Gastrocnemius medialis (tissue), 4 donors: ENCODE data around the gene LINC00632. TPM values are rescaled to one million over a fixed set of nuclear protein-coding genes. Genes with fewer than 3 reads are reported as not detected.

Experiments used
- ATAC-seq, 2 donors: fragments of 150-250 bp; one replicate each; pipeline ENCODE4 v1.9.1; 2016
- DNase-seq, 2 donors: peaks; one replicate each; pipeline ENCODE4 v3.0.0-alpha.2; 2019
- H3K27ac ChIP-seq, 4 donors: fragments of 200-600 bp; sonication (generic); 1 replicate in 1 of 4; 2 replicates in 3 of 4; pipeline ENCODE4 v1.5.1; 2016 to 2018; ENCODE audit warnings: mild to moderate bottlenecking in 2 of 4, moderate library complexity in 1 of 4
- H3K27me3 ChIP-seq, 3 donors: fragments of 200-600 bp; sonication (generic) in 2 of 3; 1 replicate in 1 of 3; 2 replicates in 2 of 3; pipeline versions ENCODE4 v1.5.1 to v1.6.0; 2016 to 2019; ENCODE audit warnings: mild to moderate bottlenecking in 1 of 3, moderate library complexity in 1 of 3
- H3K36me3 ChIP-seq, 2 donors: fragments of 200-600 bp; sonication (generic) in 1 of 2; one replicate each; pipeline ENCODE4 v1.5.1; 2017 to 2018
- H3K4me1 ChIP-seq, 2 donors: fragments of 200-600 bp; sonication (generic) in 1 of 2; one replicate each; pipeline ENCODE4 v1.5.1; 2016 to 2017; ENCODE audit warnings: mild to moderate bottlenecking in 2 of 2
- H3K4me3 ChIP-seq, 4 donors: fragments of 200-600 bp; sonication (generic) in 3 of 4; 1 replicate in 1 of 4; 2 replicates in 3 of 4; pipeline ENCODE4 v1.5.1; 2016 to 2019; ENCODE audit warnings: mild to moderate bottlenecking in 2 of 4
- H3K9me3 ChIP-seq, 3 donors: fragments of 200-600 bp; sonication (generic) in 2 of 3; 1 replicate in 1 of 3; 2 replicates in 2 of 3; pipeline ENCODE4 v1.5.1; 2016 to 2019
- POLR2A ChIP-seq, 2 donors: fragments of 450-650 bp; IDR thresholded peaks; one replicate each; pipeline ENCODE4 v1.6.1; 2017; ENCODE audit warnings: antibody characterized with exemption in 2 of 2, mild to moderate bottlenecking in 2 of 2, moderate library complexity in 2 of 2
- in situ Hi-C, 4 donors: fragments of 200-750 bp; cut with MboI; loops; one replicate each; pipeline versions ENCODE4 v1.15.0 to v1.8.0; 2017; ENCODE audit warnings: low sequenced_read_pairs in 4 of 4
- intact Hi-C: fragments of 100-400 bp; cut with DNase I; formaldehyde crosslinking; loops from one replicate; pipeline ENCODE4 v1.15.1; 2023; ENCODE audit warnings: low total_unique reads
- total RNA-seq, 4 donors: library from RNA; depleted of rRNA; stranded (reverse); fragments of >200 nt; gene quantifications; one replicate each; pipeline versions ENCODE4 v1.1.0 to v1.2.3, GENCODE V29; 2016
- TF ChIP-seq, protein P1 (sequence below), 5 experiments: fragments of 450-650 bp in 3 of 5; fragments of 200-600 bp in 2 of 5; sonication (generic) in 2 of 5; IDR thresholded peaks in 4 of 5; conservative IDR thresholded peaks in 1 of 5; 1 replicate in 4 of 5; 2 replicates in 1 of 5; pipeline ENCODE4 v1.5.1; 2016 to 2019; ENCODE audit warnings: antibody characterized with exemption in 5 of 5, mild to moderate bottlenecking in 3 of 5, moderate library complexity in 3 of 5

LINC00632 gene
- total RNA-seq, 4 donors from 2014 or later: 3.8 to 8.4 (median 4.9) TPM

DNA sequence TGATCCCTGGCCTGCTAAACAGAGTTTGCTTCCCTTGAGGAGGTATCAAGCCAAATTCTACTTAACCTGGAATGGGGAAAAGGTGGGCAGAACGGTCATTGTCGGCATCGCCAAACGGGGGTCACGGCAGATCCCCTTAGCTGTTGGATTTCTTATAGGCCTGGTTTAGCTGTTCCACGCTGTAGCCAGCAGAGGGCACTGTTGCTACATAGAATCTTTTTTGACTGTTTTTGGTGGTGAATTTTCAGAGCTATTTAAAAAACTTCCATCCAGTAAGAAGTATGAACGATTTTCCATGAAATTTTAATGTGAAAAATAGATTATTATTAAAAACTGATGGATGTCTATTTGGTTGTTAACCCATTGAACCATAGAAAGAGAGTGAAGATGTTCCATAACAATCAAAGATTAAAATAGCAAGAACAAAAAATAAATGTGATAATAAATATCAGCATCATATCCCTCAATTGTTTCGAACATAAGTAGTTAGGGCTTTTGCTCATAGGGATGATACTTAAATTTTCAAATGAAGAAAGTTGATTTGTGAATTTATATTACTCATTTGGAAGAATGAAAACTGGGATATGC is 56.6 kb downstream of the LINC00632 start:
- in situ Hi-C loops: no loop called here

GRCh38 chrX:140767646-140768045 is 58.1 kb downstream of the LINC00632 start:
- no peak overlapping the region for H3K27ac ChIP-seq
- no peaks in the 10 kb centered on the region for H3K36me3 ChIP-seq
- in situ Hi-C loops (no loop called here), intact Hi-C loops (no loop called here)
- DNase-seq (no peak), ATAC-seq (no peak)
- H3K27me3 ChIP-seq: peaks cover 0 to 17% (median 12%) of the 10 kb centered on the region in 3 donors
- H3K4me3 ChIP-seq: no peak overlapping the region
- no peak for TF ChIP-seq POLR2A (IDR thresholded peaks at IDR 0.05)
- TF ChIP-seq, protein P1, sequence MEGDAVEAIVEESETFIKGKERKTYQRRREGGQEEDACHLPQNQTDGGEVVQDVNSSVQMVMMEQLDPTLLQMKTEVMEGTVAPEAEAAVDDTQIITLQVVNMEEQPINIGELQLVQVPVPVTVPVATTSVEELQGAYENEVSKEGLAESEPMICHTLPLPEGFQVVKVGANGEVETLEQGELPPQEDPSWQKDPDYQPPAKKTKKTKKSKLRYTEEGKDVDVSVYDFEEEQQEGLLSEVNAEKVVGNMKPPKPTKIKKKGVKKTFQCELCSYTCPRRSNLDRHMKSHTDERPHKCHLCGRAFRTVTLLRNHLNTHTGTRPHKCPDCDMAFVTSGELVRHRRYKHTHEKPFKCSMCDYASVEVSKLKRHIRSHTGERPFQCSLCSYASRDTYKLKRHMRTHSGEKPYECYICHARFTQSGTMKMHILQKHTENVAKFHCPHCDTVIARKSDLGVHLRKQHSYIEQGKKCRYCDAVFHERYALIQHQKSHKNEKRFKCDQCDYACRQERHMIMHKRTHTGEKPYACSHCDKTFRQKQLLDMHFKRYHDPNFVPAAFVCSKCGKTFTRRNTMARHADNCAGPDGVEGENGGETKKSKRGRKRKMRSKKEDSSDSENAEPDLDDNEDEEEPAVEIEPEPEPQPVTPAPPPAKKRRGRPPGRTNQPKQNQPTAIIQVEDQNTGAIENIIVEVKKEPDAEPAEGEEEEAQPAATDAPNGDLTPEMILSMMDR (IDR thresholded peaks at IDR 0.05 in 4 of 5, conservative IDR thresholded peaks at IDR 0.05 in 1 of 5): no peak
- H3K4me1 ChIP-seq: no peaks in the 10 kb centered on the region
- H3K9me3 ChIP-seq: no peaks in the 10 kb centered on the region

More for the DNA sequence above, 56.6 kb downstream of the LINC00632 start:
- no peak for TF ChIP-seq POLR2A (IDR thresholded peaks at IDR 0.05)
- TF ChIP-seq, protein P1 (IDR thresholded peaks at IDR 0.05 in 4 of 5, conservative IDR thresholded peaks at IDR 0.05 in 1 of 5): peak in 3 of 5 experiments; percentile 32 to 72 (median 53)
- no peaks in the 10 kb centered on the region for H3K36me3 ChIP-seq
- ATAC-seq (no peak), DNase-seq (no peak)
- H3K9me3 ChIP-seq: no peaks in the 10 kb centered on the region
- no peak overlapping the region for H3K27ac ChIP-seq
- H3K27me3 ChIP-seq: peaks cover 0 to 17% (median 12%) of the 10 kb centered on the region in 3 donors
- no peak overlapping the region for H3K4me3 ChIP-seq
- intact Hi-C loops: no loop called here
- H3K4me1 ChIP-seq: no peaks in the 10 kb centered on the region

DNA sequence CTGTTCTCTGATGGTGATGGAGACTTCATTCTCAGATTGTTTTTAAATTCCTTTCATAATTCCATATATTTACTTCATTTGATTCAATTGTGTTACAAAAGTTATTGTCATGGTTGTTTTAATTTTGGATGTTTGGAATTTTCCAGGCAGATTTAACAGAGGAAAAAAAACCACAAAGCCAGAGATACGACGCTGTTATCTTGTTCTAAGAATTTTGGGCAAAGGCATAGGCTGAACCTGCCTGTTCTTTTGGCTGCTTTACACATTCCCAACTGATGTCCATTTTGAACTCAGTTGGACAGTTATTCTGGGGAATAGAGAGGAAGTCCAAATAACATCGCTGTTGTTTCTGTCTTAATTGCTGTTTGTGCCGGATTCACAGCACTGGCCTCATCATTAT is 65.7 kb downstream of the LINC00632 start:
- Histone ChIP-seq H3K4me3 (no peak overlapping the region), H3K4me1 (no peaks in the 10 kb centered on the region), H3K9me3 (no peaks in the 10 kb centered on the region), H3K27me3 (no peaks in the 10 kb centered on the region), H3K27ac (no peak overlapping the region), H3K36me3 (no peaks in the 10 kb centered on the region)
- intact Hi-C loops (no loop called here), in situ Hi-C loops (no loop called here)
- ATAC-seq: no peak
- TF ChIP-seq, protein P1 (IDR thresholded peaks at IDR 0.05 in 4 of 5, conservative IDR thresholded peaks at IDR 0.05 in 1 of 5): no peak
- no peak for TF ChIP-seq POLR2A (IDR thresholded peaks at IDR 0.05)
- no peak for DNase-seq

DNA sequence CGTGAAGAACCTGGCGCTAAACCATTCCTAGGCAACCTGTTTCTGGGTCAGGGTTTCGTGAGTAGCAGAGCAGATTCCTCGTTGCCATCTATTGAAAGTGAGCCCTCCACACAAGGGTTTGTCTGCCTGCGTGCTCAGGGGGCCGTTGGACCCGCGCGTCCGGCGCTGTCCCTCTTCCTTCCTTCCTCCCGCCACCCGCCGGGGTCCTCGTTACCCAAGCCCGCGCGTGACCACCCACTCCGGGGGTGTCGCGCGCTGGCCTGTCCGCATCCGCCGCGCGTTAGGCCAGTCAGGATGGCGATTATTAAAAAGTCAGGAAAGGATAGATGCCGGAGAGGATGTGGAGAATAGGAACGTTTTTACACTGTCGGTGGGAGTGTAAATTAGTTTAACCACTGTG is 66.8 kb downstream of the LINC00632 start:
- H3K36me3 ChIP-seq: no peaks in the 10 kb centered on the region
- no peak for DNase-seq
- ATAC-seq: no peak
- H3K9me3 ChIP-seq: no peaks in the 10 kb centered on the region
- no peak overlapping the region for H3K4me3 ChIP-seq
- no peaks in the 10 kb centered on the region for H3K27me3 ChIP-seq
- in situ Hi-C loops: no loop called here
- H3K4me1 ChIP-seq: no peaks in the 10 kb centered on the region
- TF ChIP-seq, protein P1 (IDR thresholded peaks at IDR 0.05 in 4 of 5, conservative IDR thresholded peaks at IDR 0.05 in 1 of 5): no peak
- no peak for TF ChIP-seq POLR2A (IDR thresholded peaks at IDR 0.05)
- intact Hi-C loops: no loop called here
- no peak overlapping the region for H3K27ac ChIP-seq

GRCh38 chrX:140794642-140795041 is 85.1 kb downstream of the LINC00632 start:
- Histone ChIP-seq H3K4me3 (no peak overlapping the region), H3K27ac (no peak overlapping the region), H3K36me3 (no peaks in the 10 kb centered on the region), H3K9me3 (peaks cover 0 to under 1% (median 0%) of the 10 kb centered on the region in 3 donors), H3K4me1 (no peaks in the 10 kb centered on the region), H3K27me3 (no peaks in the 10 kb centered on the region)
- no peak for ATAC-seq
- DNase-seq: no peak
- in situ Hi-C loops: no loop called here
- intact Hi-C loops: no loop called here
- TF ChIP-seq POLR2A (IDR thresholded peaks at IDR 0.05): no peak
- TF ChIP-seq, protein P1 (IDR thresholded peaks at IDR 0.05 in 4 of 5, conservative IDR thresholded peaks at IDR 0.05 in 1 of 5): no peak
